H1 (cell line): ENCODE measurements around the gene EPYC. TPM values are rescaled to one million over a fixed set of nuclear protein-coding genes. Genes with fewer than 3 reads are reported as not detected.

Experiments used
- CTCF ChIA-PET: fragments of 300-600 bp; sonication (Branson Sonifier 250); formaldehyde crosslinking; loops from one replicate; lab custom pipeline; 2021; ENCODE audit not compliant: partially characterized antibody; lab: Charles Lee
- POLR2A ChIA-PET: fragments of 300-600 bp; sonication (Branson Sonifier 250); formaldehyde crosslinking; loops from one replicate; lab custom pipeline; 2021; ENCODE audit warnings: inconsistent platforms; ENCODE audit not compliant: partially characterized antibody; lab: Charles Lee
- DNase-seq, 2 experiments: peaks; one replicate each; pipeline versions ENCODE4 v3.0.0 to v3.0.0-alpha.2; 2010 to 2022; ENCODE audit warnings: low spot score in 2 of 2, low read depth in 1 of 2, mixed read lengths in 1 of 2
- FAIRE-seq: peaks from 2 replicates; lab custom pipeline; 2011; peaks lifted over from hg19 to GRCh38; lab: Jason Lieb, UNC
- H2AFZ ChIP-seq: 2 replicates; pipeline ENCODE4 v1.8.1; 2012; ENCODE audit warnings: low read length, inconsistent platforms
- H2AK5ac ChIP-seq: 2 replicates; pipeline ENCODE4 v1.6.1; 2013; ENCODE audit warnings: low read depth, low read length
- H2BK120ac ChIP-seq: replicated peaks from 2 replicates; pipeline ENCODE3; 2013; ENCODE audit warnings: low read depth, low read length, inconsistent platforms
- H2BK12ac ChIP-seq: 2 replicates; pipeline ENCODE4 v1.6.1; 2013; ENCODE audit warnings: low read depth, low read length
- H2BK15ac ChIP-seq: 2 replicates; pipeline ENCODE4 v1.6.1; 2013; ENCODE audit warnings: low read length
- H2BK20ac ChIP-seq: 2 replicates; pipeline ENCODE4 v1.6.1; 2013; ENCODE audit warnings: low read length
- H2BK5ac ChIP-seq: 2 replicates; pipeline ENCODE4 v1.6.1; 2013; ENCODE audit warnings: low read depth, low read length
- H3K14ac ChIP-seq: 2 replicates; pipeline ENCODE4 v1.6.1; 2013; ENCODE audit warnings: inconsistent platforms; ENCODE audit not compliant: insufficient read length
- H3K18ac ChIP-seq: 2 replicates; pipeline ENCODE4 v1.6.1; 2013; ENCODE audit warnings: low read length; ENCODE audit errors: extremely low read depth
- H3K23ac ChIP-seq: 2 replicates; pipeline ENCODE4 v1.6.1; 2013; ENCODE audit warnings: inconsistent platforms; ENCODE audit not compliant: insufficient read length
- H3K23me2 ChIP-seq: 2 replicates; pipeline ENCODE4 v1.6.1; 2013; ENCODE audit warnings: low read depth, low read length
- H3K27ac ChIP-seq: 2 replicates; pipeline ENCODE4 v1.6.1; 2011; ENCODE audit warnings: low read depth, low read length, inconsistent platforms
- H3K27me3 ChIP-seq, 4 experiments: replicated peaks in 1 of 4; 1 replicate in 1 of 4; 2 replicates in 3 of 4; pipeline versions ENCODE4 v1.6.1 to v1.8.1; 2011 to 2013; ENCODE audit warnings: low read length in 3 of 4, mild to moderate bottlenecking in 3 of 4, inconsistent platforms in 2 of 4, mixed read lengths in 2 of 4, moderate library complexity in 1 of 4; ENCODE audit not compliant: control insufficient read depth in 3 of 4, insufficient read depth in 3 of 4; ENCODE audit errors: extremely low read depth in 1 of 4
- H3K36me3 ChIP-seq, 4 experiments: 2 replicates each; pipeline versions ENCODE4 v1.6.1 to v1.8.1; 2011 to 2013; ENCODE audit warnings: mild to moderate bottlenecking in 4 of 4, low read length in 3 of 4, moderate library complexity in 2 of 4, control low read depth in 1 of 4, inconsistent platforms in 1 of 4; ENCODE audit not compliant: insufficient read depth in 4 of 4, control insufficient read depth in 2 of 4
- H3K4ac ChIP-seq: replicated peaks from 2 replicates; pipeline ENCODE3; 2013; ENCODE audit warnings: low read length, low read depth, mixed read lengths, inconsistent platforms; ENCODE audit not compliant: insufficient read length
- H3K4me1 ChIP-seq, 4 experiments: replicated peaks in 1 of 4; 1 replicate in 1 of 4; 2 replicates in 3 of 4; pipeline versions ENCODE4 v1.6.1 to v1.8.1; 2011 to 2013; ENCODE audit warnings: low read length in 3 of 4, inconsistent platforms in 2 of 4, mixed read lengths in 1 of 4; ENCODE audit not compliant: insufficient read depth in 4 of 4, control insufficient read depth in 3 of 4
- H3K4me2 ChIP-seq, 2 experiments: 2 replicates each; pipeline versions ENCODE4 v1.6.1 to v1.8.1; 2011 to 2013; ENCODE audit warnings: low read depth in 2 of 2, low read length in 2 of 2, control low read depth in 1 of 2, inconsistent platforms in 1 of 2, mild to moderate bottlenecking in 1 of 2; ENCODE audit not compliant: insufficient read depth in 1 of 2
- H3K4me3 ChIP-seq, 4 experiments: fragments of 200-600, 300-600 bp in 1 of 4; sonication (generic), shearing (Covaris generic), sonication (Bioruptor Twin) in 1 of 4; 2 replicates each; pipeline versions ENCODE4 v1.5.1 to v1.8.1; 2011 to 2016; ENCODE audit warnings: low read length in 4 of 4, low read depth in 3 of 4, control low read depth in 2 of 4, inconsistent platforms in 2 of 4, mild to moderate bottlenecking in 2 of 4, mixed read lengths in 1 of 4, moderate library complexity in 1 of 4; ENCODE audit not compliant: insufficient read depth in 2 of 4; ENCODE audit errors: extremely low read depth in 1 of 4
- H3K56ac ChIP-seq: replicated peaks from 2 replicates; pipeline ENCODE3; 2013; ENCODE audit warnings: low read depth, mild to moderate bottlenecking, mixed read lengths, low read length, inconsistent platforms; ENCODE audit not compliant: insufficient read length
- H3K79me1 ChIP-seq: 2 replicates; pipeline ENCODE4 v1.6.1; 2013; ENCODE audit warnings: low read depth, low read length, control low read depth
- H3K79me2 ChIP-seq, 2 experiments: 2 replicates each; pipeline versions ENCODE4 v1.6.1 to v1.8.1; 2012 to 2013; ENCODE audit warnings: low read length in 2 of 2, mild to moderate bottlenecking in 2 of 2, inconsistent platforms in 1 of 2; ENCODE audit not compliant: insufficient read depth in 2 of 2, control insufficient read depth in 1 of 2
- H3K9ac ChIP-seq, 4 experiments: replicated peaks in 1 of 4; 1 replicate in 1 of 4; 2 replicates in 3 of 4; pipeline versions ENCODE4 v1.6.1 to v1.8.1; 2011 to 2013; ENCODE audit warnings: low read depth in 3 of 4, low read length in 3 of 4, control low read depth in 2 of 4, mild to moderate bottlenecking in 2 of 4, moderate library complexity in 2 of 4, inconsistent platforms in 1 of 4; ENCODE audit errors: extremely low read depth in 1 of 4
- H3K9me3 ChIP-seq, 2 experiments: 2 replicates each; pipeline versions ENCODE4 v1.6.1 to v1.8.1; 2012 to 2013; ENCODE audit warnings: mild to moderate bottlenecking in 2 of 2, moderate library complexity in 2 of 2, control low read depth in 1 of 2, inconsistent platforms in 1 of 2, low read depth in 1 of 2, low read length in 1 of 2, mixed read lengths in 1 of 2; ENCODE audit not compliant: insufficient read depth in 2 of 2
- H4K20me1 ChIP-seq, 2 experiments: replicated peaks in 1 of 2; 2 replicates each; pipeline versions ENCODE3 to v1.8.1; 2011 to 2013; ENCODE audit warnings: inconsistent platforms in 2 of 2, low read length in 2 of 2, mild to moderate bottlenecking in 1 of 2; ENCODE audit not compliant: insufficient read depth in 2 of 2, control insufficient read depth in 1 of 2
- H4K5ac ChIP-seq: 2 replicates; pipeline ENCODE4 v1.6.1; 2013; ENCODE audit warnings: low read length, low read depth, mixed read lengths, inconsistent platforms; ENCODE audit not compliant: insufficient read length
- H4K8ac ChIP-seq: 2 replicates; pipeline ENCODE4 v1.8.0; 2013; ENCODE audit warnings: mild to moderate bottlenecking, moderate library complexity, low read length, inconsistent platforms; ENCODE audit not compliant: insufficient read depth; ENCODE audit errors: extremely low read depth
- H4K91ac ChIP-seq: replicated peaks from 2 replicates; pipeline ENCODE3; 2013; ENCODE audit warnings: low read length, mixed read lengths, inconsistent platforms; ENCODE audit not compliant: insufficient read length
- CEBPB ChIP-seq: IDR thresholded peaks from 2 replicates; pipeline ENCODE4 v1.6.1; 2012; ENCODE audit warnings: low read depth, low read length
- CREB1 ChIP-seq: IDR thresholded peaks from 2 replicates; pipeline ENCODE4 v1.6.1; 2012; ENCODE audit warnings: inconsistent platforms
- EZH2 ChIP-seq: fragments of 200-600 bp; sonication (generic); IDR thresholded peaks from 2 replicates; pipeline ENCODE4 v1.7.1; 2012; ENCODE audit warnings: low read depth, mild to moderate bottlenecking, moderate library complexity, low read length, inconsistent platforms; ENCODE audit not compliant: severe bottlenecking
- MAFK ChIP-seq: IDR thresholded peaks from 2 replicates; pipeline ENCODE4 v1.6.1; 2012; ENCODE audit warnings: low read depth, mild to moderate bottlenecking, improper control_type of control experiment, low read length
- POLR2AphosphoS5 ChIP-seq: IDR thresholded peaks from 2 replicates; pipeline ENCODE4 v1.6.1; 2011; ENCODE audit warnings: low read depth, low read length
- RNF2 ChIP-seq: fragments of 200-900, 300-1000 bp; sonication (generic); IDR thresholded peaks from 2 replicates; pipeline ENCODE4 v1.7.1; 2016; ENCODE audit warnings: borderline replicate concordance, low read depth, mild to moderate bottlenecking, antibody characterized with exemption, low read length; ENCODE audit not compliant: poor library complexity, severe bottlenecking; ENCODE audit errors: missing control alignments
- SIRT6 ChIP-seq: IDR thresholded peaks from one replicate; pipeline ENCODE4 v1.7.1; 2012; ENCODE audit warnings: low read length, inconsistent platforms
- TAF1 ChIP-seq: IDR thresholded peaks from 2 replicates; pipeline ENCODE4 v1.6.1; 2011; ENCODE audit warnings: mild to moderate bottlenecking, low read depth, low read length
- TCF12 ChIP-seq: IDR thresholded peaks from 2 replicates; pipeline ENCODE4 v1.6.1; 2011; ENCODE audit warnings: low read depth, mild to moderate bottlenecking, low read length
- YY1 ChIP-seq: IDR thresholded peaks from 2 replicates; pipeline ENCODE4 v1.6.1; 2011; ENCODE audit warnings: low read depth, mild to moderate bottlenecking, low read length
- WGBS, 2 experiments: shearing (Covaris generic) in 1 of 2; methylation state at CpG; one replicate each; pipeline versions ENCODE4 v1.1.6 to v1.1.7; 2013 to 2015; ENCODE audit warnings: low lambda C conversion rate in 2 of 2, mixed read lengths in 2 of 2, inconsistent platforms in 1 of 2, low coverage in 1 of 2, missing lambda C conversion rate in 1 of 2; ENCODE audit not compliant: insufficient replicate concordance in 2 of 2, insufficient coverage in 1 of 2, insufficient read length in 1 of 2; ENCODE audit errors: extremely low coverage in 1 of 2, missing lambda C conversion rate in 1 of 2; 5-methylcytosine and 5-hydroxymethylcytosine counted together
- polyA plus RNA-seq, 7 experiments: library from polyadenylated mRNA; depleted of rRNA in 3 of 7; stranded (reverse) in 5 of 7; unstranded in 2 of 7; fragments of >200 nt in 5 of 7; fragments of 200-250 nt in 2 of 7; gene quantifications; 1 replicate in 5 of 7; 2 replicates in 1 of 7; 4 replicates in 1 of 7; pipeline versions ENCODE4 v1.2.1 to v1.2.3, GENCODE V29; 2011 to 2013; ENCODE audit warnings: missing spikeins in 2 of 7, mixed read lengths in 2 of 7
- total RNA-seq: library from RNA; stranded (reverse); fragmentation: NEBNext Ultra II Directional; extraction: Animal tissue kit (Norgen Biotek cat#: 25700); gene quantifications from 2 replicates; pipeline ENCODE4 v1.2.1, GENCODE V29; 2021
- TF ChIP-seq, protein P1 (sequence below): IDR thresholded peaks from 2 replicates; pipeline ENCODE4 v1.6.1; 2011; ENCODE audit warnings: low read depth, mild to moderate bottlenecking, low read length; ENCODE audit not compliant: insufficient read depth
- TF ChIP-seq, protein P2 (sequence below): IDR thresholded peaks from 2 replicates; pipeline ENCODE4 v1.6.1; 2012; ENCODE audit warnings: inconsistent platforms

The EPYC gene
- total and polyA plus RNA-seq, 2 of the 8 experiments (the other 6 are each of a cell fraction or from before 2014, with no cell fraction given), result not detected

DNA sequence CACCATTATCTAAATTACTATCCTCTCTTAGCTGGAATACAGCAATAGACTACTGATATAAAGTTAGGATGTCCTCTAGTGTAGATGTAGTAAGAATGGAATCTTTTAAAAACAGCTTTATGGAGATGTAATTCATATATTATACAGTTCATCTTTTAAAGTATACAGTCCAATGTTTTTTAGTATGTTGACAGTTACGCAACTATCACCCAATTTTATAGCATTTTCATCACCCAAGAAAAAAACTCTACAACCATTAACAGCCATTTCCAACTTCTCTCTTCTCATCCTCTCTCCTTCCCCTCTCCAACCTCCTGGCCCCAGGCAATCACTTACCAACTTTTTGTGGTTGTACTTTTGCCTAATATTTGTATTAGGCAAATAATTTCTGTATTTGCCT, 22.6 kb downstream of the EPYC start:
- no peak overlapping the region for H2BK15ac ChIP-seq
- no peak overlapping the region for H4K5ac ChIP-seq
- H3K27me3 ChIP-seq, result peaks cover 13 to 40% (median 23%) of the 10 kb centered on the region in 4 experiments
- no peak overlapping the region for H2AK5ac ChIP-seq
- POLR2A ChIA-PET, result no interaction called here
- no peak overlapping the region for H2AFZ ChIP-seq
- DNase-seq, result no peak
- no peak overlapping the region for H3K23ac ChIP-seq
- no peak overlapping the region for H3K56ac ChIP-seq
- no peak overlapping the region for H2BK20ac ChIP-seq
- H3K4me2 ChIP-seq, result no peak overlapping the region
- no peaks in the 10 kb centered on the region for H3K23me2 ChIP-seq
- no peak overlapping the region for H2BK5ac ChIP-seq
- peaks cover 3 to 5% of the 10 kb centered on the region in 2 experiments; a peak in 1 of 4 replicates for H3K9me3 ChIP-seq
- no peak overlapping the region for H4K91ac ChIP-seq
- H3K4me1 ChIP-seq, result peaks cover 0 to 14% (median 2%) of the 10 kb centered on the region in 4 experiments; a peak in 2 of 7 replicates
- H3K27ac ChIP-seq, result no peak overlapping the region
- H4K20me1 ChIP-seq, result peaks cover 0 to 1% of the 10 kb centered on the region in 2 experiments
- H2BK120ac ChIP-seq, result no peak overlapping the region
- H3K4ac ChIP-seq, result no peak overlapping the region
- H3K79me1 ChIP-seq, result no peaks in the 10 kb centered on the region
- H2BK12ac ChIP-seq, result no peak overlapping the region
- no peaks in the 10 kb centered on the region for H3K36me3 ChIP-seq
- FAIRE-seq, result no peak
- no peak overlapping the region for H3K9ac ChIP-seq
- H3K79me2 ChIP-seq, result no peaks in the 10 kb centered on the region
- H3K4me3 ChIP-seq, result no peak overlapping the region
- WGBS, 2 experiments, result 87% methylated on average over 1 of the region's 1 CpG; no CpG with 5 or more reads in 1 of the 2 experiments
- no peak overlapping the region for H4K8ac ChIP-seq
- no peak overlapping the region for H3K14ac ChIP-seq
- no peak overlapping the region for H3K18ac ChIP-seq
- CTCF ChIA-PET, result no interaction called here
- TF ChIP-seq CEBPB, result no peak
- TF ChIP-seq RNF2, result no peak
- no peak for TF ChIP-seq MAFK
- TF ChIP-seq, protein P1, sequence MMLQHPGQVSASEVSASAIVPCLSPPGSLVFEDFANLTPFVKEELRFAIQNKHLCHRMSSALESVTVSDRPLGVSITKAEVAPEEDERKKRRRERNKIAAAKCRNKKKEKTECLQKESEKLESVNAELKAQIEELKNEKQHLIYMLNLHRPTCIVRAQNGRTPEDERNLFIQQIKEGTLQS, result no peak
- no peak for TF ChIP-seq EZH2
- TF ChIP-seq, protein P2, sequence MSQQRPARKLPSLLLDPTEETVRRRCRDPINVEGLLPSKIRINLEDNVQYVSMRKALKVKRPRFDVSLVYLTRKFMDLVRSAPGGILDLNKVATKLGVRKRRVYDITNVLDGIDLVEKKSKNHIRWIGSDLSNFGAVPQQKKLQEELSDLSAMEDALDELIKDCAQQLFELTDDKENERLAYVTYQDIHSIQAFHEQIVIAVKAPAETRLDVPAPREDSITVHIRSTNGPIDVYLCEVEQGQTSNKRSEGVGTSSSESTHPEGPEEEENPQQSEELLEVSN, result no peak
- TF ChIP-seq TCF12, result no peak
- TF ChIP-seq YY1, result no peak
- TF ChIP-seq SIRT6, result no peak
- no peak for TF ChIP-seq POLR2AphosphoS5
- no peak for TF ChIP-seq CREB1
- TF ChIP-seq TAF1, result no peak
